Endodermal cell (in vitro differentiated cells): ENCODE results near the gene PPFIBP2. TPM values are rescaled to one million over a fixed set of nuclear protein-coding genes. Genes with fewer than 3 reads are reported as not detected.

Source experiments
- DNase-seq: peaks from one replicate; pipeline ENCODE4 v3.0.0-alpha.2; 2017
- H3K27ac ChIP-seq: 2 replicates; pipeline ENCODE4 v1.5.1; 2013; ENCODE audit warnings: mild to moderate bottlenecking, low read depth, low read length, moderate library complexity
- H3K27me3 ChIP-seq: 2 replicates; pipeline ENCODE4 v1.6.1; 2013; ENCODE audit warnings: mild to moderate bottlenecking, low read length, moderate library complexity; ENCODE audit not compliant: insufficient read depth, control insufficient read depth, poor library complexity, severe bottlenecking
- H3K36me3 ChIP-seq: 2 replicates; pipeline ENCODE4 v1.7.0; 2013; ENCODE audit warnings: mild to moderate bottlenecking, low read length, moderate library complexity; ENCODE audit not compliant: control insufficient read depth, insufficient read depth
- H3K4me1 ChIP-seq: one replicate; pipeline ENCODE4 v1.7.0; 2013; ENCODE audit warnings: low read length; ENCODE audit not compliant: control insufficient read depth, insufficient read depth
- H3K4me3 ChIP-seq: 2 replicates; pipeline ENCODE4 v1.5.1; 2013; ENCODE audit warnings: mild to moderate bottlenecking, low read length, moderate library complexity
- H3K9ac ChIP-seq: 2 replicates; pipeline ENCODE4 v1.6.1; 2013; ENCODE audit warnings: mild to moderate bottlenecking, low read length, moderate library complexity; ENCODE audit not compliant: poor library complexity, severe bottlenecking; ENCODE audit errors: extremely low read depth
- H3K9me3 ChIP-seq: 2 replicates; pipeline ENCODE4 v1.6.1; 2013; ENCODE audit warnings: mild to moderate bottlenecking, low read length, moderate library complexity; ENCODE audit not compliant: control insufficient read depth
- H3K27ac Mint-ChIP-seq: 2 replicates; pipeline ENCODE4 v1.8.0; 2020; ENCODE audit warnings: mixed read lengths
- H3K27me3 Mint-ChIP-seq: 2 replicates; pipeline ENCODE4 v1.8.0; 2021; ENCODE audit warnings: mild to moderate bottlenecking, mixed read lengths; ENCODE audit not compliant: insufficient read depth
- H3K36me3 Mint-ChIP-seq: 2 replicates; pipeline ENCODE4 v1.8.0; 2020; ENCODE audit warnings: low read depth, mixed read lengths
- H3K4me1 Mint-ChIP-seq: 2 replicates; pipeline ENCODE4 v1.8.0; 2020; ENCODE audit warnings: mixed read lengths
- H3K4me3 Mint-ChIP-seq: 2 replicates; pipeline ENCODE4 v1.8.0; 2020; ENCODE audit warnings: mild to moderate bottlenecking, moderate library complexity, mixed read lengths
- H3K9me3 Mint-ChIP-seq: 2 replicates; pipeline ENCODE4 v1.8.0; 2020; ENCODE audit warnings: mild to moderate bottlenecking, mixed read lengths
- CTCF ChIP-seq: fragments of 200-600 bp; sonication (generic); conservative IDR thresholded peaks from 2 replicates; pipeline ENCODE4 v1.5.0; 2021; ENCODE audit warnings: antibody characterized with exemption, mild to moderate bottlenecking
- WGBS, 2 experiments: methylation state at CpG; one replicate each; pipeline versions ENCODE4 v1.1.5 to v1.1.7; 2013; ENCODE audit warnings: missing lambda C conversion rate in 2 of 2, mixed read lengths in 1 of 2; ENCODE audit not compliant: insufficient coverage in 1 of 2, insufficient read length in 1 of 2; 5-methylcytosine and 5-hydroxymethylcytosine counted together
- total RNA-seq, 2 donors: library from RNA; stranded (reverse); fragmentation: NEBNext Ultra II Directional in 1 of 2; extraction: Animal tissue kit (Norgen Biotek cat#: 25700) in 1 of 2; gene quantifications; 2 replicates in 1 of 2; 3 replicates in 1 of 2; pipeline ENCODE4 v1.2.1, GENCODE V29; 2021

PPFIBP2 gene
- total RNA-seq, 2 donors from 2014 or later: 149 to 195 TPM

GRCh38 chr11:7619322-7619721, 105.5 kb downstream of the PPFIBP2 start:
- no peaks in the 10 kb centered on the region for H3K9me3 ChIP-seq
- Mint-ChIP-seq H3K4me1 (peaks cover 18% of the 10 kb centered on the region), H3K9me3 (no peaks in the 10 kb centered on the region), H3K36me3 (peaks cover 73% of the 10 kb centered on the region), H3K27ac (peak overlapping the region; percentile 6), H3K4me3 (no peak overlapping the region), H3K27me3 (no peaks in the 10 kb centered on the region)
- no peak overlapping the region for H3K27ac ChIP-seq
- TF ChIP-seq CTCF: no peak
- no peak for DNase-seq
- H3K9ac ChIP-seq: no peak overlapping the region
- no peaks in the 10 kb centered on the region for H3K27me3 ChIP-seq
- peaks cover 95% of the 10 kb centered on the region for H3K36me3 ChIP-seq
- H3K4me1 ChIP-seq: no peaks in the 10 kb centered on the region
- WGBS, 2 experiments: 92 to 93% methylated on average over 2 to 3 of the region's 3 CpGs
- H3K4me3 ChIP-seq: no peak overlapping the region

- Mint-ChIP-seq H3K27ac (peak overlapping the region; percentile 35), H3K27me3 (no peaks in the 10 kb centered on the region), H3K36me3 (peaks cover 76% of the 10 kb centered on the region), H3K4me3 (no peak overlapping the region), H3K9me3 (no peaks in the 10 kb centered on the region), H3K4me1 (peaks cover 13% of the 10 kb centered on the region)
- no peak for DNase-seq
- H3K4me1 ChIP-seq: no peaks in the 10 kb centered on the region
- TF ChIP-seq CTCF: no peak
- H3K9me3 ChIP-seq: no peaks in the 10 kb centered on the region
- H3K9ac ChIP-seq: no peak overlapping the region
- WGBS, 2 experiments: 83 to 100% methylated on average over 1 to 3 of the region's 3 CpGs
- no peak overlapping the region for H3K4me3 ChIP-seq
- no peaks in the 10 kb centered on the region for H3K27me3 ChIP-seq
- no peak overlapping the region for H3K27ac ChIP-seq
- H3K36me3 ChIP-seq: peaks cover 96% of the 10 kb centered on the region
These were observed 107.3 kb downstream of the PPFIBP2 start for GRCh38 chr11:7621090-7621489.

GRCh38 chr11:7621554-7621953, 107.8 kb downstream of the PPFIBP2 start:
- Histone ChIP-seq H3K27ac (no peak overlapping the region), H3K9me3 (no peaks in the 10 kb centered on the region), H3K4me1 (no peaks in the 10 kb centered on the region), H3K27me3 (no peaks in the 10 kb centered on the region), H3K9ac (no peak overlapping the region), H3K36me3 (peaks cover 96% of the 10 kb centered on the region), H3K4me3 (no peak overlapping the region)
- no peak overlapping the region for H3K4me3 Mint-ChIP-seq
- no peak for DNase-seq
- peaks cover 76% of the 10 kb centered on the region for H3K36me3 Mint-ChIP-seq
- 13% methylated on average over 1 of the region's 1 CpG; no CpG with 5 or more reads in 1 of the 2 experiments for WGBS, 2 experiments
- peaks cover 13% of the 10 kb centered on the region for H3K4me1 Mint-ChIP-seq
- no peak overlapping the region for H3K27ac Mint-ChIP-seq
- H3K27me3 Mint-ChIP-seq: no peaks in the 10 kb centered on the region
- no peaks in the 10 kb centered on the region for H3K9me3 Mint-ChIP-seq
- TF ChIP-seq CTCF: no peak
